ENCODE measurements around the gene GMDS.

Gene GMDS

GRCh38 chr6:1821164-1821512 is 424.3 kb downstream of the GMDS start:
- Histone ChIP-seq H3K9me3 (ENCODE audit: control insufficient read depth, low read length) (no peaks in the 10 kb centered on the region), H3K36me3 (ENCODE audit: control insufficient read depth, insufficient read depth, low read length) (no peaks in the 10 kb centered on the region), H3K27ac (ENCODE audit: insufficient read depth, low read length, poor library complexity, severe bottlenecking) (no peak overlapping the region), H3K4me1 (ENCODE audit: control insufficient read depth, insufficient read depth, low read length, poor library complexity, severe bottlenecking) (no peaks in the 10 kb centered on the region), H3K27me3 (replicated peaks; ENCODE audit: control insufficient read depth, insufficient read depth, low read length, poor library complexity, severe bottlenecking) (no peaks in the 10 kb centered on the region), H3K4me3 (ENCODE audit: insufficient read depth, low read depth, low read length, poor library complexity, severe bottlenecking) (no peak overlapping the region)
- no peak for DNase-seq

GRCh38 chr6:1820714-1821113 is 424.7 kb downstream of the GMDS start:
- Histone ChIP-seq H3K36me3 (ENCODE audit: control insufficient read depth, insufficient read depth, low read length) (no peaks in the 10 kb centered on the region), H3K4me1 (ENCODE audit: control insufficient read depth, insufficient read depth, low read length, poor library complexity, severe bottlenecking) (no peaks in the 10 kb centered on the region), H3K4me3 (ENCODE audit: insufficient read depth, low read depth, low read length, poor library complexity, severe bottlenecking) (no peak overlapping the region), H3K27me3 (replicated peaks; ENCODE audit: control insufficient read depth, insufficient read depth, low read length, poor library complexity, severe bottlenecking) (no peaks in the 10 kb centered on the region), H3K9me3 (ENCODE audit: control insufficient read depth, low read length) (no peaks in the 10 kb centered on the region), H3K27ac (ENCODE audit: insufficient read depth, low read length, poor library complexity, severe bottlenecking) (no peak overlapping the region)
- DNase-seq, result no peak

- Histone ChIP-seq H3K4me1 (ENCODE audit: control insufficient read depth, insufficient read depth, low read length, poor library complexity, severe bottlenecking) (no peaks in the 10 kb centered on the region), H3K4me3 (ENCODE audit: insufficient read depth, low read depth, low read length, poor library complexity, severe bottlenecking) (no peak overlapping the region), H3K27ac (ENCODE audit: insufficient read depth, low read length, poor library complexity, severe bottlenecking) (no peak overlapping the region), H3K27me3 (replicated peaks; ENCODE audit: control insufficient read depth, insufficient read depth, low read length, poor library complexity, severe bottlenecking) (no peaks in the 10 kb centered on the region), H3K9me3 (ENCODE audit: control insufficient read depth, low read length) (no peaks in the 10 kb centered on the region), H3K36me3 (ENCODE audit: control insufficient read depth, insufficient read depth, low read length) (no peaks in the 10 kb centered on the region)
- no peak for DNase-seq
Observed at GRCh38 chr6:1820165-1820564, 425.2 kb downstream of the GMDS start.

- no peaks in the 10 kb centered on the region for H3K9me3 ChIP-seq (ENCODE audit: control insufficient read depth, low read length)
- DNase-seq, result no peak
- no peaks in the 10 kb centered on the region for H3K36me3 ChIP-seq (ENCODE audit: control insufficient read depth, insufficient read depth, low read length)
- no peaks in the 10 kb centered on the region for H3K4me1 ChIP-seq (ENCODE audit: control insufficient read depth, insufficient read depth, low read length, poor library complexity, severe bottlenecking)
- no peaks in the 10 kb centered on the region for H3K27me3 ChIP-seq (replicated peaks; ENCODE audit: control insufficient read depth, insufficient read depth, low read length, poor library complexity, severe bottlenecking)
- no peak overlapping the region for H3K27ac ChIP-seq (ENCODE audit: insufficient read depth, low read length, poor library complexity, severe bottlenecking)
- no peak overlapping the region for H3K4me3 ChIP-seq (ENCODE audit: insufficient read depth, low read depth, low read length, poor library complexity, severe bottlenecking)
Observed at GRCh38 chr6:1819007-1819406, 426.4 kb downstream of the GMDS start.

GRCh38 chr6:1817033-1817761 is 428.2 kb downstream of the GMDS start:
- Histone ChIP-seq H3K9me3 (ENCODE audit: control insufficient read depth, low read length) (no peaks in the 10 kb centered on the region), H3K4me3 (ENCODE audit: insufficient read depth, low read depth, low read length, poor library complexity, severe bottlenecking) (no peak overlapping the region)

GRCh38 chr6:1815827-1816452 is 429.5 kb downstream of the GMDS start:
- Histone ChIP-seq H3K36me3 (ENCODE audit: control insufficient read depth, insufficient read depth, low read length) (no peaks in the 10 kb centered on the region), H3K4me1 (ENCODE audit: control insufficient read depth, insufficient read depth, low read length, poor library complexity, severe bottlenecking) (no peaks in the 10 kb centered on the region), H3K9me3 (ENCODE audit: control insufficient read depth, low read length) (no peaks in the 10 kb centered on the region), H3K27ac (ENCODE audit: insufficient read depth, low read length, poor library complexity, severe bottlenecking) (no peak overlapping the region), H3K4me3 (ENCODE audit: insufficient read depth, low read depth, low read length, poor library complexity, severe bottlenecking) (no peak overlapping the region), H3K27me3 (replicated peaks; ENCODE audit: control insufficient read depth, insufficient read depth, low read length, poor library complexity, severe bottlenecking) (no peaks in the 10 kb centered on the region)
- DNase-seq, result no peak

More at GRCh38 chr6:1817033-1817761, 428.2 kb downstream of the GMDS start:
- no peak for DNase-seq
- Histone ChIP-seq H3K4me1 (ENCODE audit: control insufficient read depth, insufficient read depth, low read length, poor library complexity, severe bottlenecking) (no peaks in the 10 kb centered on the region), H3K27me3 (replicated peaks; ENCODE audit: control insufficient read depth, insufficient read depth, low read length, poor library complexity, severe bottlenecking) (no peaks in the 10 kb centered on the region), H3K36me3 (ENCODE audit: control insufficient read depth, insufficient read depth, low read length) (no peaks in the 10 kb centered on the region), H3K27ac (ENCODE audit: insufficient read depth, low read length, poor library complexity, severe bottlenecking) (no peak overlapping the region)

- Histone ChIP-seq H3K9me3 (ENCODE audit: control insufficient read depth, low read length) (no peaks in the 10 kb centered on the region), H3K36me3 (ENCODE audit: control insufficient read depth, insufficient read depth, low read length) (no peaks in the 10 kb centered on the region), H3K27me3 (replicated peaks; ENCODE audit: control insufficient read depth, insufficient read depth, low read length, poor library complexity, severe bottlenecking) (no peaks in the 10 kb centered on the region), H3K27ac (ENCODE audit: insufficient read depth, low read length, poor library complexity, severe bottlenecking) (no peak overlapping the region), H3K4me1 (ENCODE audit: control insufficient read depth, insufficient read depth, low read length, poor library complexity, severe bottlenecking) (no peaks in the 10 kb centered on the region), H3K4me3 (ENCODE audit: insufficient read depth, low read depth, low read length, poor library complexity, severe bottlenecking) (no peak overlapping the region)
- DNase-seq, result no peak
Observed at GRCh38 chr6:1814279-1814678, 431.1 kb downstream of the GMDS start.

- Histone ChIP-seq H3K4me1 (ENCODE audit: control insufficient read depth, insufficient read depth, low read length, poor library complexity, severe bottlenecking) (no peaks in the 10 kb centered on the region), H3K27ac (ENCODE audit: insufficient read depth, low read length, poor library complexity, severe bottlenecking) (no peak overlapping the region), H3K27me3 (replicated peaks; ENCODE audit: control insufficient read depth, insufficient read depth, low read length, poor library complexity, severe bottlenecking) (no peaks in the 10 kb centered on the region), H3K36me3 (ENCODE audit: control insufficient read depth, insufficient read depth, low read length) (no peaks in the 10 kb centered on the region), H3K9me3 (ENCODE audit: control insufficient read depth, low read length) (no peaks in the 10 kb centered on the region), H3K4me3 (ENCODE audit: insufficient read depth, low read depth, low read length, poor library complexity, severe bottlenecking) (no peak overlapping the region)
- DNase-seq, result no peak
Observed at GRCh38 chr6:1812487-1812886, 432.9 kb downstream of the GMDS start.

GRCh38 chr6:1812034-1812433 is 433.4 kb downstream of the GMDS start:
- Histone ChIP-seq H3K9me3 (ENCODE audit: control insufficient read depth, low read length) (no peaks in the 10 kb centered on the region), H3K4me1 (ENCODE audit: control insufficient read depth, insufficient read depth, low read length, poor library complexity, severe bottlenecking) (no peaks in the 10 kb centered on the region), H3K4me3 (ENCODE audit: insufficient read depth, low read depth, low read length, poor library complexity, severe bottlenecking) (no peak overlapping the region), H3K36me3 (ENCODE audit: control insufficient read depth, insufficient read depth, low read length) (no peaks in the 10 kb centered on the region), H3K27ac (ENCODE audit: insufficient read depth, low read length, poor library complexity, severe bottlenecking) (no peak overlapping the region), H3K27me3 (replicated peaks; ENCODE audit: control insufficient read depth, insufficient read depth, low read length, poor library complexity, severe bottlenecking) (no peaks in the 10 kb centered on the region)
- no peak for DNase-seq

GRCh38 chr6:1810880-1811279 is 434.5 kb downstream of the GMDS start:
- Histone ChIP-seq H3K4me3 (ENCODE audit: insufficient read depth, low read depth, low read length, poor library complexity, severe bottlenecking) (no peak overlapping the region), H3K27ac (ENCODE audit: insufficient read depth, low read length, poor library complexity, severe bottlenecking) (no peak overlapping the region), H3K27me3 (replicated peaks; ENCODE audit: control insufficient read depth, insufficient read depth, low read length, poor library complexity, severe bottlenecking) (no peaks in the 10 kb centered on the region), H3K36me3 (ENCODE audit: control insufficient read depth, insufficient read depth, low read length) (no peaks in the 10 kb centered on the region), H3K9me3 (ENCODE audit: control insufficient read depth, low read length) (no peaks in the 10 kb centered on the region), H3K4me1 (ENCODE audit: control insufficient read depth, insufficient read depth, low read length, poor library complexity, severe bottlenecking) (no peaks in the 10 kb centered on the region)
- DNase-seq, result no peak
